GM23338 (cell line): ENCODE measurements around the gene IRF2BPL. TPM values are rescaled to one million over a fixed set of nuclear protein-coding genes. Genes with fewer than 3 reads are reported as not detected.

Experiments used
- ATAC-seq: fragments of 200-7000 bp; cut with Tn5 transposase; 3 replicates; pipeline ENCODE4 v1.9.1; 2020
- DNase-seq: peaks from one replicate; pipeline ENCODE4 v3.0.0-alpha.2; 2015; ENCODE audit warnings: low spot score
- H2AFZ ChIP-seq: fragments of 200-600 bp; sonication (generic); 2 replicates; pipeline ENCODE4 v1.8.0; 2016; ENCODE audit warnings: antibody characterized with exemption, mild to moderate bottlenecking, moderate library complexity
- H3F3A ChIP-seq: fragments of 200-600 bp; sonication (generic); replicated peaks from 2 replicates; pipeline ENCODE4 v1.8.0; 2017; ENCODE audit warnings: antibody characterized with exemption, mixed run types, low read depth
- H3K27ac ChIP-seq: fragments of 200-600 bp; sonication (generic); 2 replicates; pipeline ENCODE4 v1.6.1; 2016; ENCODE audit warnings: low read depth
- H3K27me3 ChIP-seq: fragments of 200-600 bp; sonication (generic); 2 replicates; pipeline ENCODE4 v1.8.0; 2016; ENCODE audit warnings: mild to moderate bottlenecking, mixed run types, moderate library complexity; ENCODE audit not compliant: insufficient read depth
- H3K36me3 ChIP-seq: fragments of 200-600 bp; sonication (generic); 2 replicates; pipeline ENCODE4 v1.8.0; 2016; ENCODE audit warnings: mild to moderate bottlenecking; ENCODE audit not compliant: insufficient read depth
- H3K4me1 ChIP-seq: fragments of 200-600 bp; sonication (generic); 2 replicates; pipeline ENCODE4 v1.8.0; 2016; ENCODE audit warnings: mild to moderate bottlenecking, moderate library complexity; ENCODE audit not compliant: insufficient read depth
- H3K4me2 ChIP-seq: fragments of 200-600 bp; sonication (generic); 2 replicates; pipeline ENCODE4 v1.7.1; 2017; ENCODE audit warnings: mixed run types
- H3K4me3 ChIP-seq: fragments of 200-600 bp; sonication (generic); 2 replicates; pipeline ENCODE4 v1.6.1; 2016; ENCODE audit warnings: mixed run types
- H3K79me2 ChIP-seq: fragments of 200-600 bp; sonication (generic); replicated peaks from 2 replicates; pipeline ENCODE4 v1.8.0; 2017; ENCODE audit warnings: mild to moderate bottlenecking; ENCODE audit not compliant: insufficient read depth
- H3K9me2 ChIP-seq: fragments of 200-600 bp; sonication (generic); 2 replicates; pipeline ENCODE4 v1.8.0; 2017; ENCODE audit not compliant: insufficient read depth
- H4K20me1 ChIP-seq: fragments of 200-600 bp; sonication (generic); replicated peaks from 2 replicates; pipeline ENCODE4 v1.8.0; 2017; ENCODE audit warnings: mild to moderate bottlenecking; ENCODE audit not compliant: insufficient read depth
- H3K27ac Mint-ChIP-seq: 2 replicates; pipeline ENCODE4 v1.8.0; 2020; ENCODE audit warnings: inconsistent platforms, mild to moderate bottlenecking, moderate library complexity, mixed read lengths
- H3K27me3 Mint-ChIP-seq: 3 replicates; pipeline ENCODE4 v1.8.0; 2022; ENCODE audit warnings: low read depth, mild to moderate bottlenecking, moderate library complexity, mixed read lengths, inconsistent platforms; ENCODE audit not compliant: insufficient read depth, poor library complexity
- H3K36me3 Mint-ChIP-seq: 3 replicates; pipeline ENCODE4 v1.8.0; 2021; ENCODE audit warnings: low read depth, mild to moderate bottlenecking, inconsistent platforms, moderate library complexity, mixed read lengths
- H3K4me1 Mint-ChIP-seq: 3 replicates; pipeline ENCODE4 v1.8.0; 2020; ENCODE audit warnings: mild to moderate bottlenecking, inconsistent platforms, mixed read lengths
- H3K4me3 Mint-ChIP-seq: 3 replicates; pipeline ENCODE4 v1.8.0; 2021; ENCODE audit warnings: moderate library complexity, mild to moderate bottlenecking, inconsistent platforms, mixed read lengths
- H3K9me3 Mint-ChIP-seq: 3 replicates; pipeline ENCODE4 v1.8.0; 2020; ENCODE audit warnings: moderate library complexity, mild to moderate bottlenecking, inconsistent platforms, mixed read lengths
- CREB1 ChIP-seq: fragments of 250-450 bp; sonication (Bioruptor Pico); IDR thresholded peaks from 2 replicates; pipeline ENCODE4 v1.5.0; 2020; ENCODE audit warnings: low read depth, mild to moderate bottlenecking, moderate library complexity
- CTCF ChIP-seq, 2 experiments: fragments of 200-600 bp in 1 of 2; sonication (generic) in 1 of 2; conservative IDR thresholded peaks; 2 replicates each; pipeline versions ENCODE4 v1.5.1 to v1.6.1; 2016 to 2017; ENCODE audit warnings: antibody characterized with exemption in 2 of 2, low read depth in 2 of 2, mild to moderate bottlenecking in 2 of 2, moderate library complexity in 1 of 2
- ETS1 ChIP-seq: IDR thresholded peaks from 2 replicates; pipeline ENCODE4 v1.6.1; 2016; ENCODE audit warnings: antibody characterized with exemption
- EZH2 ChIP-seq: fragments of 200-600 bp; sonication (generic); IDR thresholded peaks from one replicate; pipeline ENCODE4 v1.8.0; 2017; ENCODE audit warnings: antibody characterized with exemption, mild to moderate bottlenecking, low read depth; ENCODE audit not compliant: unreplicated experiment
- EZH2phosphoT487 ChIP-seq: fragments of 200-600 bp; sonication (generic); IDR thresholded peaks from one replicate; pipeline ENCODE4 v1.8.1; 2018; ENCODE audit warnings: antibody characterized with exemption; ENCODE audit not compliant: unreplicated experiment
- JUNB ChIP-seq: IDR thresholded peaks from one replicate; pipeline ENCODE4 v1.6.1; 2016; ENCODE audit warnings: antibody characterized with exemption; ENCODE audit not compliant: unreplicated experiment
- NANOG ChIP-seq: IDR thresholded peaks from 2 replicates; pipeline ENCODE4 v1.6.1; 2016; ENCODE audit warnings: antibody characterized with exemption, borderline replicate concordance
- POLR2AphosphoS5 ChIP-seq: IDR thresholded peaks from 2 replicates; pipeline ENCODE4 v1.6.1; 2016; ENCODE audit warnings: antibody characterized with exemption, low read depth
- REST ChIP-seq: IDR thresholded peaks from one replicate; pipeline ENCODE4 v1.6.1; 2018; ENCODE audit warnings: antibody characterized with exemption; ENCODE audit not compliant: unreplicated experiment
- STAT1 ChIP-seq: IDR thresholded peaks from one replicate; pipeline ENCODE4 v1.6.1; 2016; ENCODE audit warnings: antibody characterized with exemption; ENCODE audit not compliant: unreplicated experiment
- ZNF114 ChIP-seq: fragments of 250-450 bp; sonication (Bioruptor Pico); IDR thresholded peaks from 2 replicates; pipeline ENCODE4 v1.5.0; 2020; ENCODE audit warnings: mild to moderate bottlenecking, moderate library complexity
- ZNF331 ChIP-seq: fragments of 250-450 bp; sonication (Bioruptor Pico); IDR thresholded peaks from 2 replicates; pipeline ENCODE4 v1.5.0; 2020; ENCODE audit warnings: low read depth, mild to moderate bottlenecking, moderate library complexity
- ZNF462 ChIP-seq: fragments of 250-450 bp; sonication (Bioruptor Pico); IDR thresholded peaks from 2 replicates; pipeline ENCODE4 v1.5.0; 2020; ENCODE audit warnings: mild to moderate bottlenecking, moderate library complexity
- polyA plus RNA-seq: library from polyadenylated mRNA; unstranded; fragments of >200 nt; fragmentation: Nextera tagmentation; extraction: Ambion mirVana; gene quantifications from 2 replicates; pipeline ENCODE4 v1.2.1, GENCODE V29; 2016
- total RNA-seq: library from RNA; depleted of rRNA; stranded (reverse); fragments of >200 nt; shearing (Covaris generic); gene quantifications from 2 replicates; pipeline ENCODE4 v1.2.3, GENCODE V29; 2014

The IRF2BPL gene
- total and polyA plus RNA-seq, 2 experiments from 2014 or later, result 11.2 to 119 TPM

- H3K27me3 ChIP-seq, result no peaks in the 10 kb centered on the region
- peaks cover 5% of the 10 kb centered on the region; the same call in 1 of the 2 replicates for H3K4me1 ChIP-seq
- no peak overlapping the region for H3K27ac ChIP-seq
- peaks cover 11% of the 10 kb centered on the region for H3K27me3 Mint-ChIP-seq
- H3K4me3 ChIP-seq, result no peak overlapping the region
- no peak overlapping the region for H2AFZ ChIP-seq
- no peaks in the 10 kb centered on the region for H3K9me3 Mint-ChIP-seq
- H3K9me2 ChIP-seq, result no peaks in the 10 kb centered on the region
- no peaks in the 10 kb centered on the region for H3K36me3 Mint-ChIP-seq
- no peak for DNase-seq
- H3K79me2 ChIP-seq, result no peaks in the 10 kb centered on the region
- TF ChIP-seq ZNF462 (no peak), ZNF114 (CRISPR knock-in tag) (no peak), EZH2 (no peak), ETS1 (no peak), POLR2AphosphoS5 (no peak), EZH2phosphoT487 (no peak), STAT1 (no peak), NANOG (no peak), ZNF331 (CRISPR knock-in tag) (no peak), JUNB (no peak), CREB1 (CRISPR knock-in tag) (no peak), REST (no peak), CTCF (conservative IDR thresholded peaks at IDR 0.05; ENCODE audit: low read depth in 2 of 2) (no peak)
- H3K4me1 Mint-ChIP-seq, result peaks cover 22% of the 10 kb centered on the region
- H3K27ac Mint-ChIP-seq, result no peak overlapping the region
- H3F3A ChIP-seq, result peaks cover 3% of the 10 kb centered on the region; the same call in 1 of the 2 replicates
- H3K36me3 ChIP-seq, result no peaks in the 10 kb centered on the region
- H4K20me1 ChIP-seq, result no peaks in the 10 kb centered on the region
- H3K4me2 ChIP-seq, result no peak overlapping the region
- ATAC-seq, result no peak
- no peak overlapping the region for H3K4me3 Mint-ChIP-seq
Measured at GRCh38 chr14:77069551-77069950, 41.0 kb upstream of the IRF2BPL start.
